Trophoblast cell (in vitro differentiated cells and primary cell): Measurements from ENCODE around the gene CIITA.

Source experiments
- DNase-seq, 2 donors: peaks; one replicate each; pipeline ENCODE4 v3.0.0-alpha.2; 2016
- H2AFZ ChIP-seq: 2 replicates; pipeline ENCODE4 v1.6.1; 2013; ENCODE audit warnings: low read length, moderate library complexity, mild to moderate bottlenecking; ENCODE audit not compliant: insufficient read depth, poor library complexity
- H2AK5ac ChIP-seq: 2 replicates; pipeline ENCODE4 v1.6.1; 2013; ENCODE audit warnings: mild to moderate bottlenecking, low read length
- H2BK120ac ChIP-seq: 2 replicates; pipeline ENCODE4 v1.6.1; 2013; ENCODE audit warnings: low read length, mild to moderate bottlenecking, moderate library complexity; ENCODE audit not compliant: insufficient read depth, poor library complexity
- H2BK12ac ChIP-seq: 2 replicates; pipeline ENCODE4 v1.6.1; 2013; ENCODE audit warnings: mild to moderate bottlenecking, low read length, moderate library complexity
- H2BK5ac ChIP-seq: 2 replicates; pipeline ENCODE4 v1.6.1; 2013; ENCODE audit warnings: low read length, low read depth, moderate library complexity, mild to moderate bottlenecking; ENCODE audit not compliant: poor library complexity
- H3K14ac ChIP-seq: 2 replicates; pipeline ENCODE4 v1.6.1; 2013; ENCODE audit warnings: mild to moderate bottlenecking, low read length
- H3K18ac ChIP-seq: 2 replicates; pipeline ENCODE4 v1.6.1; 2013; ENCODE audit warnings: mild to moderate bottlenecking, low read length
- H3K23ac ChIP-seq: 2 replicates; pipeline ENCODE4 v1.6.1; 2013; ENCODE audit warnings: low read length
- H3K27ac ChIP-seq: 2 replicates; pipeline ENCODE4 v1.5.1; 2013; ENCODE audit warnings: low read depth, mild to moderate bottlenecking, inconsistent platforms, low read length, moderate library complexity
- H3K27me3 ChIP-seq: 2 replicates; pipeline ENCODE4 v1.6.1; 2013; ENCODE audit warnings: inconsistent platforms, mild to moderate bottlenecking, low read length, moderate library complexity; ENCODE audit not compliant: insufficient read depth
- H3K36me3 ChIP-seq, 2 experiments: 1 replicate in 1 of 2; 2 replicates in 1 of 2; pipeline ENCODE4 v1.6.1; 2013; ENCODE audit warnings: low read length in 2 of 2, mild to moderate bottlenecking in 2 of 2, moderate library complexity in 1 of 2; ENCODE audit not compliant: insufficient read depth in 2 of 2, control insufficient read depth in 1 of 2
- H3K4ac ChIP-seq: 2 replicates; pipeline ENCODE4 v1.6.1; 2013; ENCODE audit warnings: low read depth, mild to moderate bottlenecking, low read length, moderate library complexity
- H3K4me1 ChIP-seq, 2 experiments: 1 replicate in 1 of 2; 2 replicates in 1 of 2; pipeline ENCODE4 v1.6.1; 2013; ENCODE audit warnings: low read length in 2 of 2, mild to moderate bottlenecking in 2 of 2, moderate library complexity in 1 of 2; ENCODE audit not compliant: insufficient read depth in 2 of 2, control insufficient read depth in 1 of 2
- H3K4me2 ChIP-seq: 2 replicates; pipeline ENCODE4 v1.6.1; 2013; ENCODE audit warnings: inconsistent platforms, mild to moderate bottlenecking, low read length, moderate library complexity
- H3K4me3 ChIP-seq: 2 replicates; pipeline ENCODE4 v1.5.1; 2013; ENCODE audit warnings: mild to moderate bottlenecking, low read depth, low read length, inconsistent platforms
- H3K79me1 ChIP-seq: one replicate; pipeline ENCODE4 v1.6.1; 2013; ENCODE audit warnings: low read length
- H3K79me2 ChIP-seq: 2 replicates; pipeline ENCODE4 v1.6.1; 2013; ENCODE audit warnings: low read length, mild to moderate bottlenecking; ENCODE audit not compliant: control insufficient read depth, insufficient read depth, poor library complexity
- H3K9ac ChIP-seq: 2 replicates; pipeline ENCODE4 v1.6.1; 2013; ENCODE audit warnings: mild to moderate bottlenecking, low read length
- H3K9me3 ChIP-seq: 2 replicates; pipeline ENCODE4 v1.6.1; 2013; ENCODE audit warnings: low read depth, mild to moderate bottlenecking, control low read depth, inconsistent platforms, low read length; ENCODE audit not compliant: insufficient read depth
- H4K12ac ChIP-seq: 2 replicates; pipeline ENCODE4 v1.6.1; 2013; ENCODE audit warnings: low read depth, mild to moderate bottlenecking, low read length, moderate library complexity
- H4K8ac ChIP-seq: 2 replicates; pipeline ENCODE4 v1.6.1; 2013; ENCODE audit warnings: low read depth, mild to moderate bottlenecking, low read length, moderate library complexity
- H4K91ac ChIP-seq: one replicate; pipeline ENCODE4 v1.6.1; 2013; ENCODE audit warnings: low read depth, mild to moderate bottlenecking, low read length, moderate library complexity
- WGBS: extraction: QIAGEN DNeasy Blood & Tissue Kit; methylation state at CpG from one replicate; pipeline ENCODE4 v1.1.7; 2013; ENCODE audit warnings: missing lambda C conversion rate; ENCODE audit not compliant: insufficient read length, insufficient coverage; ENCODE audit errors: extremely low coverage; 5-methylcytosine and 5-hydroxymethylcytosine counted together

Gene CIITA

DNA sequence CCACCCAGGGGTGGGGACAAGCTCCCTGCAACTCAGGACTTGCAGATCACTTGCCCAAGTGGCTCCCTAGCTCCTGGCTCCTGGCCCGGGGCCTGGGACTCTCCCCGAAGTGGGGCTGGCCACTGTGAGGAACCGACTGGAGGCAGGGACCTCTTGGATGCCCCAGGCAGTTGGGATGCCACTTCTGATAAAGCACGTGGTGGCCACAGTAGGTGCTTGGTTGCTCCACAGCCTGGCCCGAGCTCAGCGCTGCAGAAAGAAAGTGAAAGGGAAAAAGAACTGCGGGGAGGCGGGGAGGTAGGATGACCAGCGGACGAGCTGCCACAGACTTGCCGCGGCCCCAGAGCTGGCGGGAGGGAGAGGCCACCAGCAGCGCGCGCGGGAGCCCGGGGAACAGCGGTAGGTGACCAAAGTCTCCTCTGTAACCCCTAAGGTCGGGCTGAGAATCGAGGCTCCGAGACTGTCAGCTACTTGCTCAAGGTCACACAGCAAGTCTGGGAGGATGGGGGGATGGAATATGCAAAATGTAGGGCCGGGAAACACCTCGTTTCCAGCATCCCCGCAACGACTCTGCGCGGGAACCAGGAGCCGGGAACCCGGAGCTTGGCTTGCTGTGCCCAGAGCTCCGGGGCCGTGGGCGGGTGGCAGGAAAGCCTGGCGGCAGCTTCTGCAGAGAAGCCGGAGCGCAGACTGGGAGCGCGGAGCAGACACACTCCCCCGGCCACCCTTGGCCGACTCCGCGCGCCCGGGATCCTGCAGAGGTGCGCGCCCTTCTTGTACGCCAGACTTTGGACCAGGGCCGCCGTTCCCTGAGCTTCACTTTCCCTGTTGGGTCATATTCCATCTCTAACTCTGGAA lies 1.9 kb downstream of the CIITA start:
- H2BK120ac ChIP-seq, result no peak overlapping the region
- H2AFZ ChIP-seq, result no peak overlapping the region
- no CpG with 5 or more reads among the region's 49 CpGs for WGBS
- no peak overlapping the region for H2BK12ac ChIP-seq
- no peaks in the 10 kb centered on the region for H3K79me2 ChIP-seq
- no peaks in the 10 kb centered on the region for H3K9me3 ChIP-seq
- H3K4me3 ChIP-seq, result no peak overlapping the region
- H3K18ac ChIP-seq, result no peak overlapping the region
- no peak overlapping the region for H4K12ac ChIP-seq
- H4K8ac ChIP-seq, result no peak overlapping the region
- H3K27ac ChIP-seq, result no peak overlapping the region
- H3K23ac ChIP-seq, result no peak overlapping the region
- DNase-seq, result no peak
- no peak overlapping the region for H3K9ac ChIP-seq
- no peak overlapping the region for H2AK5ac ChIP-seq
- H3K79me1 ChIP-seq, result no peaks in the 10 kb centered on the region
- no peak overlapping the region for H4K91ac ChIP-seq
- no peak overlapping the region for H3K4me2 ChIP-seq
- no peaks in the 10 kb centered on the region for H3K36me3 ChIP-seq
- peaks cover 10% of the 10 kb centered on the region in 2 experiments for H3K4me1 ChIP-seq
- H2BK5ac ChIP-seq, result no peak overlapping the region
- no peak overlapping the region for H3K4ac ChIP-seq
- peaks cover 7% of the 10 kb centered on the region for H3K27me3 ChIP-seq
- H3K14ac ChIP-seq, result no peak overlapping the region

DNA sequence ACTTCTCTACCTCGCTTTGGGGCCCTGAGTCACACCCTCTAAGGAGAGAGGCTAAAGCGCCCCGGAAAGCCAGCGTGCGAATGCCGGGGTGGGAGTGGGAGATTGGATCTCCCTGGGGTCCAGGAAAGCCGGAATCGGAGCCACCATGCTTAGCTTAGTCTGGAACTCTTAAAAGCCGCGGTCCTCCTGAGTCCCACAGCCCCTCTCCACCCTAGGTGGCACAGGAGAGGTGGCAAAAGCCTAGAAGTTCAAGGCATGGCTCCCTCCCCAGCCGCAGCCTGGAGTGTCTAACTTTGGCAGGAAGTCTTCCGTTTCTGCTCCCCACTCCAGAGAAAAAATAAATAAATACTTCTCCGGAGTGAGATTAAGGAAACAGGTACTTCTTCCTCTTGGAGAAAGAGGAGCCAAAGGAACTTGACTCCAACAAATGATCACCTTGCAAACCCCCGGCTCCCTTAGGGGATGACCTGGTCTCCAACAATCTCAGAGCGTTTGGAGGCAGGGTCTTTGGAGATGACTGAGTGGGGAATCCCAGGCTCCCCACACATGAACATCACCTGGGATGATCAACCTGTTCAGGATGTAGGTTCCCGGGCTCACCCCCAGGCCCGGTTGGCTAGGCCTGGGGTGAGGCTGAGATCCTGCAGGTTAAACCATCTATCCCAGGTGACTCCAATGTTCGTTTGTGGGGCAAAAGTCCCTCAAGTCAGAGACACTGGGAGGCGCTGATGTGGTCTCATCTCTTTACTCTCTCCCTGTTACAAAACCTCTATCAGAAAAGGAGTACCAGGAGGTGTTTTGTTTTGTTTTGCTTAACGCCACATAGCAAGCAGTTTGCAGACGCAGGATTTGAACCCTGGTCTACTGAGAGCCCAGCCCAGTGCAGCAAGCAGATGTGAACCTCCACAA lies 2.9 kb downstream of the CIITA start:
- Histone ChIP-seq H3K79me1 (no peaks in the 10 kb centered on the region), H3K4ac (no peak overlapping the region), H2BK12ac (no peak overlapping the region), H3K9ac (no peak overlapping the region), H2AFZ (no peak overlapping the region), H3K36me3 (no peaks in the 10 kb centered on the region), H4K91ac (no peak overlapping the region), H3K79me2 (no peaks in the 10 kb centered on the region), H3K27ac (no peak overlapping the region), H3K4me3 (no peak overlapping the region), H2BK120ac (no peak overlapping the region), H2AK5ac (no peak overlapping the region), H3K14ac (no peak overlapping the region), H3K27me3 (peaks cover 7% of the 10 kb centered on the region), H3K4me1 (peaks cover 10% of the 10 kb centered on the region in 2 experiments), H3K23ac (no peak overlapping the region), H3K18ac (no peak overlapping the region), H2BK5ac (no peak overlapping the region), H4K8ac (no peak overlapping the region), H3K4me2 (no peak overlapping the region), H4K12ac (no peak overlapping the region), H3K9me3 (no peaks in the 10 kb centered on the region)
- no peak for DNase-seq
- no CpG with 5 or more reads among the region's 21 CpGs for WGBS

DNA sequence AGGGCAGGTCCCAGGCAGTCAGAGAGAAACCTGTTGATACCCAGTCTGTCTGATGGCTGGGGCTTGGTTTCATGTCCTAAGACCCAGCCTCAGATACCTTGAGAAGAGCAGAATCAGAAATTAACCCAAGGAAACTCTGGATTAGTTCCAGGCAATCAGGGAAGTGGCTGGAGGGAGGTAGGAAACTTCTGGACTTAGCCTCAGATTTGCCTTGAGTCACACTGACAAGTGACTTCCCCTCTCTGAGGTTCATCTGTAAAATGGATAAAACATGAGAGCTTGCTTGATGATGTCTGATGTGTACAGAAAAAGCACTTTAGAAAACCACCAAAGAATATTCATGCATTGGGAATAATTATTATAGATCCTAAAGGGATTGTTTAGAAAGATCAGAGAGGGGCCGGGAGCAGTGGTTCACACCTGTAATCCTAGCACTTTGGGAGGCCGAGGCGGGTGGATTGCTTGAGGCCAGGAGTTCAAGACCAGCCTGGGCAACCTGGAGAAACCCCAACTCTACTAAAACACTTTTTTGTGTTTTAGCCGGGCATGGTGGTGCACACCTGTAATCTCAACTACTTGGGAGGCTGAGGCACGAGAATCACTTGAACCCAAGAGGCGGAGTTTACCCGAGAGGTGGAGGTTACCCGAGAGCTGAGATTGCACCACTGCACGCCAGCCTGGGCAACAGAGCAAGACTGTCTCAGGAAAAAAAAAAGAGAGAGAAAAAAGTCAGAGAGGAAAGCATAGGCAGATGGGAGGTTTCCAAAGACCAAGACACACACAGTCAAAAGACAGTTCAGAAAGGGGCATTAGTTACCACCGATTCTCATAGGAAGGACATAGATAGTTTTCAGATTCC lies 3.8 kb downstream of the CIITA start:
- H3K4me1 ChIP-seq, result peaks cover 10% of the 10 kb centered on the region in 2 experiments

DNA sequence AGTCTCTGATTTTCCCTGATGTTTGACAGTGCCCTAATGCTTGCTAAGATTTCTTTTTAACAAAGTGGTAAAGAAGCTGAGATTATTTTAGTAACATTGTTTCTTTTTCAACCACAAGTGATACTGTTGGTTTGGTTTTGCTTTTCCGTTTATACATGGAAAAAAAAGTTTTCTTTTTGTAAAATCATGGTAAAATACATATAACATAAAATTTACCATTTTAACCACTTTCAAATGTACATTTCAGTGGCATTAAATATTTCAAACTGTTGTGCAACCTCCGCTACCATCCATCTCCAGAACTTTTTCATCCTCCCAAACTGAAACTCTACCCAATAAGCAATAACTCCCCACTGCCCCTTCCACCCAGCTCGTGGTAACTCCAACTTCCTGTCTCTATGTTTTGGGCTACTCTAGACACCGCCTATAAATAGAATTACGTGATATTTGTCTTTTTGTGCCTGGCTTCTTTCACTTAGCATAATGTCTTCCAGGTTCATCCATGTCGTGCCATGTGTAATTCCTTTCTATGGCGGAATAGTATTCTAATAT lies 4.6 kb downstream of the CIITA start:
- DNase-seq, result no peak
- H3K27ac ChIP-seq, result no peak overlapping the region
- no peak overlapping the region for H3K23ac ChIP-seq
- H3K4me3 ChIP-seq, result no peak overlapping the region
- peaks cover 10% of the 10 kb centered on the region in 2 experiments for H3K4me1 ChIP-seq
- H2BK12ac ChIP-seq, result no peak overlapping the region
- no peak overlapping the region for H4K91ac ChIP-seq
- no peak overlapping the region for H2AFZ ChIP-seq
- no peak overlapping the region for H2BK120ac ChIP-seq
- no peak overlapping the region for H3K9ac ChIP-seq
- no peak overlapping the region for H3K4ac ChIP-seq
- H3K18ac ChIP-seq, result no peak overlapping the region
- no peaks in the 10 kb centered on the region for H3K36me3 ChIP-seq
- H3K14ac ChIP-seq, result no peak overlapping the region
- H3K79me2 ChIP-seq, result no peaks in the 10 kb centered on the region
- peaks cover 7% of the 10 kb centered on the region for H3K27me3 ChIP-seq
- H3K79me1 ChIP-seq, result no peaks in the 10 kb centered on the region
- no peak overlapping the region for H4K12ac ChIP-seq
- no peak overlapping the region for H2AK5ac ChIP-seq
- no peaks in the 10 kb centered on the region for H3K9me3 ChIP-seq
- H3K4me2 ChIP-seq, result no peak overlapping the region
- H2BK5ac ChIP-seq, result no peak overlapping the region
- no peak overlapping the region for H4K8ac ChIP-seq
- no CpG with 5 or more reads among the region's 7 CpGs for WGBS

More for the DNA sequence above, 3.8 kb downstream of the CIITA start:
- Histone ChIP-seq H3K36me3 (no peaks in the 10 kb centered on the region), H3K4me3 (no peak overlapping the region), H2BK12ac (no peak overlapping the region), H3K4ac (no peak overlapping the region), H4K12ac (no peak overlapping the region), H3K9me3 (no peaks in the 10 kb centered on the region), H4K8ac (no peak overlapping the region), H3K14ac (no peak overlapping the region), H3K79me2 (no peaks in the 10 kb centered on the region), H3K23ac (no peak overlapping the region), H3K27ac (no peak overlapping the region), H3K4me2 (no peak overlapping the region), H3K18ac (no peak overlapping the region), H4K91ac (no peak overlapping the region), H3K9ac (no peak overlapping the region), H3K27me3 (peaks cover 7% of the 10 kb centered on the region), H2AK5ac (no peak overlapping the region), H3K79me1 (no peaks in the 10 kb centered on the region), H2BK5ac (no peak overlapping the region), H2AFZ (no peak overlapping the region), H2BK120ac (no peak overlapping the region)
- WGBS, result no CpG with 5 or more reads among the region's 10 CpGs
- no peak for DNase-seq
